GM18858 (cell line): Measurements from ENCODE around the gene SEC31A.
"Not testable (repeated sequence)": the region's sequence is repeated elsewhere in the genome, so short reads cannot be mapped to it uniquely, and the experiment has no call there.

ENCODE experiments used
- ATAC-seq: cut with Tn5 transposase; IDR thresholded peaks from one replicate; pipeline ENCODE4 v1.9.1; 2021; ENCODE audit not compliant: unreplicated experiment

SEC31A gene

GRCh38 chr4:82839624-82840023 is 51.3 kb downstream of the SEC31A start:
- no peak for ATAC-seq

- ATAC-seq: no peak
These were observed 57.1 kb downstream of the SEC31A start for GRCh38 chr4:82833696-82834313.

- not testable (repeated sequence) for ATAC-seq
These were observed 57.9 kb downstream of the SEC31A start for GRCh38 chr4:82833060-82833459.

- ATAC-seq: no peak
These were observed 65.5 kb downstream of the SEC31A start for GRCh38 chr4:82825425-82825824.

GRCh38 chr4:82823062-82823461 is 67.9 kb downstream of the SEC31A start:
- ATAC-seq: no peak

- ATAC-seq: no peak
These were observed 70.3 kb downstream of the SEC31A start for GRCh38 chr4:82820689-82821088.

GRCh38 chr4:82818664-82819662 is 72.0 kb downstream of the SEC31A start:
- ATAC-seq: peak; percentile 55

GRCh38 chr4:82816874-82817273 is 74.1 kb downstream of the SEC31A start:
- not testable (repeated sequence) for ATAC-seq

- ATAC-seq: no peak
These were observed 76.9 kb downstream of the SEC31A start for GRCh38 chr4:82814034-82814433.

- ATAC-seq: no peak
These were observed 79.1 kb downstream of the SEC31A start for GRCh38 chr4:82811838-82812341.

GRCh38 chr4:82811392-82811791 is 79.6 kb downstream of the SEC31A start:
- ATAC-seq: no peak

- no peak for ATAC-seq
These were observed 80.8 kb downstream of the SEC31A start for GRCh38 chr4:82810176-82810575.

- no peak for ATAC-seq
These were observed 81.3 kb downstream of the SEC31A start for GRCh38 chr4:82809619-82810018.

- no peak for ATAC-seq
These were observed 87.2 kb downstream of the SEC31A start for GRCh38 chr4:82803746-82804145.

- ATAC-seq: no peak
These were observed 88.0 kb downstream of the SEC31A start for GRCh38 chr4:82802911-82803310.

GRCh38 chr4:82801910-82802521 is 88.9 kb downstream of the SEC31A start:
- ATAC-seq: no peak

- no peak for ATAC-seq
These were observed 91.7 kb downstream of the SEC31A start for GRCh38 chr4:82799006-82799881.

- ATAC-seq: peak; percentile 89
These were observed 92.6 kb downstream of the SEC31A start, which contains the start of gene SCD5 for GRCh38 chr4:82798168-82799005. SCD5 (minus strand) TSS chr4:82798796; CDS start chr4:82798537, 259 bp downstream.

GRCh38 chr4:82797405-82798111 is 93.4 kb downstream of the SEC31A start:
- no peak for ATAC-seq
